Endodermal cell (in vitro differentiated cells): Measurements from ENCODE around the gene NIP7. TPM values are rescaled to one million over a fixed set of nuclear protein-coding genes. Genes with fewer than 3 reads are reported as not detected.

Source experiments
- DNase-seq: peaks from one replicate; pipeline ENCODE4 v3.0.0-alpha.2; 2017
- H3K27ac ChIP-seq: 2 replicates; pipeline ENCODE4 v1.5.1; 2013; ENCODE audit warnings: mild to moderate bottlenecking, low read depth, low read length, moderate library complexity
- H3K27me3 ChIP-seq: 2 replicates; pipeline ENCODE4 v1.6.1; 2013; ENCODE audit warnings: mild to moderate bottlenecking, low read length, moderate library complexity; ENCODE audit not compliant: insufficient read depth, control insufficient read depth, poor library complexity, severe bottlenecking
- H3K36me3 ChIP-seq: 2 replicates; pipeline ENCODE4 v1.7.0; 2013; ENCODE audit warnings: mild to moderate bottlenecking, low read length, moderate library complexity; ENCODE audit not compliant: control insufficient read depth, insufficient read depth
- H3K4me1 ChIP-seq: one replicate; pipeline ENCODE4 v1.7.0; 2013; ENCODE audit warnings: low read length; ENCODE audit not compliant: control insufficient read depth, insufficient read depth
- H3K4me3 ChIP-seq: 2 replicates; pipeline ENCODE4 v1.5.1; 2013; ENCODE audit warnings: mild to moderate bottlenecking, low read length, moderate library complexity
- H3K9ac ChIP-seq: 2 replicates; pipeline ENCODE4 v1.6.1; 2013; ENCODE audit warnings: mild to moderate bottlenecking, low read length, moderate library complexity; ENCODE audit not compliant: poor library complexity, severe bottlenecking; ENCODE audit errors: extremely low read depth
- H3K9me3 ChIP-seq: 2 replicates; pipeline ENCODE4 v1.6.1; 2013; ENCODE audit warnings: mild to moderate bottlenecking, low read length, moderate library complexity; ENCODE audit not compliant: control insufficient read depth
- H3K27ac Mint-ChIP-seq: 2 replicates; pipeline ENCODE4 v1.8.0; 2020; ENCODE audit warnings: mixed read lengths
- H3K27me3 Mint-ChIP-seq: 2 replicates; pipeline ENCODE4 v1.8.0; 2021; ENCODE audit warnings: mild to moderate bottlenecking, mixed read lengths; ENCODE audit not compliant: insufficient read depth
- H3K36me3 Mint-ChIP-seq: 2 replicates; pipeline ENCODE4 v1.8.0; 2020; ENCODE audit warnings: low read depth, mixed read lengths
- H3K4me1 Mint-ChIP-seq: 2 replicates; pipeline ENCODE4 v1.8.0; 2020; ENCODE audit warnings: mixed read lengths
- H3K4me3 Mint-ChIP-seq: 2 replicates; pipeline ENCODE4 v1.8.0; 2020; ENCODE audit warnings: mild to moderate bottlenecking, moderate library complexity, mixed read lengths
- H3K9me3 Mint-ChIP-seq: 2 replicates; pipeline ENCODE4 v1.8.0; 2020; ENCODE audit warnings: mild to moderate bottlenecking, mixed read lengths
- WGBS, 2 experiments: methylation state at CpG; one replicate each; pipeline versions ENCODE4 v1.1.5 to v1.1.7; 2013; ENCODE audit warnings: missing lambda C conversion rate in 2 of 2, mixed read lengths in 1 of 2; ENCODE audit not compliant: insufficient coverage in 1 of 2, insufficient read length in 1 of 2; 5-methylcytosine and 5-hydroxymethylcytosine counted together
- total RNA-seq, 2 donors: library from RNA; stranded (reverse); fragmentation: NEBNext Ultra II Directional in 1 of 2; extraction: Animal tissue kit (Norgen Biotek cat#: 25700) in 1 of 2; gene quantifications; 2 replicates in 1 of 2; 3 replicates in 1 of 2; pipeline ENCODE4 v1.2.1, GENCODE V29; 2021
- TF ChIP-seq, protein P1 (sequence below): fragments of 200-600 bp; sonication (generic); conservative IDR thresholded peaks from 2 replicates; pipeline ENCODE4 v1.5.0; 2021; ENCODE audit warnings: antibody characterized with exemption, mild to moderate bottlenecking

Gene NIP7
- total RNA-seq, 2 donors from 2014 or later, result 30.5 to 36.3 TPM

DNA sequence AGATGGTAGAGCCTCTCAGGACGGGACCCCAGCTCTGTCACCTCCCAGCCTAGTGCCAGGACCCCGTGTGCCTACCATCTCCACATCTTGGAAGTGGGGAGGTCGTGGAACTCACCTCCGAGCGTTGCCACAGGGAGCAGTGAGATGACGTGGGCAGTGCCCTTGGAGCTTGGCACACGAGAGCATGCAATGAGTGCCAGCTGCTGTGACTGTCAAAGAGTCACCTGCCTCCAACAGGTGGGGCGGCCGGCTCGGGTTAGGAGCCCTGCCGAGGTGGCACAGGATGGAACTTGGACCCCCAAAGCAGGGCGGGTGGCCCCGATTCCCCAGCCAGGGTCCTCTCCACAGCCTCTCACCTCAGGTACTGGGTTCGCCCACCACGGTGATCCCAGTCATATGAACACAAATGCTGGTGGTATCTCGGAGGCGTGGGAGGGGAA, 23.0 kb upstream of the NIP7 start:
- Histone ChIP-seq H3K36me3 (peaks cover 62% of the 10 kb centered on the region), H3K4me1 (no peaks in the 10 kb centered on the region), H3K27ac (no peak overlapping the region), H3K9me3 (no peaks in the 10 kb centered on the region), H3K9ac (no peak overlapping the region), H3K4me3 (no peak overlapping the region), H3K27me3 (no peaks in the 10 kb centered on the region)
- H3K4me3 Mint-ChIP-seq, result no peak overlapping the region
- peaks cover 5% of the 10 kb centered on the region for H3K4me1 Mint-ChIP-seq
- TF ChIP-seq, protein P1, sequence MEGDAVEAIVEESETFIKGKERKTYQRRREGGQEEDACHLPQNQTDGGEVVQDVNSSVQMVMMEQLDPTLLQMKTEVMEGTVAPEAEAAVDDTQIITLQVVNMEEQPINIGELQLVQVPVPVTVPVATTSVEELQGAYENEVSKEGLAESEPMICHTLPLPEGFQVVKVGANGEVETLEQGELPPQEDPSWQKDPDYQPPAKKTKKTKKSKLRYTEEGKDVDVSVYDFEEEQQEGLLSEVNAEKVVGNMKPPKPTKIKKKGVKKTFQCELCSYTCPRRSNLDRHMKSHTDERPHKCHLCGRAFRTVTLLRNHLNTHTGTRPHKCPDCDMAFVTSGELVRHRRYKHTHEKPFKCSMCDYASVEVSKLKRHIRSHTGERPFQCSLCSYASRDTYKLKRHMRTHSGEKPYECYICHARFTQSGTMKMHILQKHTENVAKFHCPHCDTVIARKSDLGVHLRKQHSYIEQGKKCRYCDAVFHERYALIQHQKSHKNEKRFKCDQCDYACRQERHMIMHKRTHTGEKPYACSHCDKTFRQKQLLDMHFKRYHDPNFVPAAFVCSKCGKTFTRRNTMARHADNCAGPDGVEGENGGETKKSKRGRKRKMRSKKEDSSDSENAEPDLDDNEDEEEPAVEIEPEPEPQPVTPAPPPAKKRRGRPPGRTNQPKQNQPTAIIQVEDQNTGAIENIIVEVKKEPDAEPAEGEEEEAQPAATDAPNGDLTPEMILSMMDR, result no peak
- no peaks in the 10 kb centered on the region for H3K27me3 Mint-ChIP-seq
- WGBS, 2 experiments, result 96 to 100% methylated on average over 2 to 17 of the region's 17 CpGs
- H3K27ac Mint-ChIP-seq, result no peak overlapping the region
- H3K36me3 Mint-ChIP-seq, result peaks cover 51% of the 10 kb centered on the region
- DNase-seq, result no peak
- H3K9me3 Mint-ChIP-seq, result no peaks in the 10 kb centered on the region

DNA sequence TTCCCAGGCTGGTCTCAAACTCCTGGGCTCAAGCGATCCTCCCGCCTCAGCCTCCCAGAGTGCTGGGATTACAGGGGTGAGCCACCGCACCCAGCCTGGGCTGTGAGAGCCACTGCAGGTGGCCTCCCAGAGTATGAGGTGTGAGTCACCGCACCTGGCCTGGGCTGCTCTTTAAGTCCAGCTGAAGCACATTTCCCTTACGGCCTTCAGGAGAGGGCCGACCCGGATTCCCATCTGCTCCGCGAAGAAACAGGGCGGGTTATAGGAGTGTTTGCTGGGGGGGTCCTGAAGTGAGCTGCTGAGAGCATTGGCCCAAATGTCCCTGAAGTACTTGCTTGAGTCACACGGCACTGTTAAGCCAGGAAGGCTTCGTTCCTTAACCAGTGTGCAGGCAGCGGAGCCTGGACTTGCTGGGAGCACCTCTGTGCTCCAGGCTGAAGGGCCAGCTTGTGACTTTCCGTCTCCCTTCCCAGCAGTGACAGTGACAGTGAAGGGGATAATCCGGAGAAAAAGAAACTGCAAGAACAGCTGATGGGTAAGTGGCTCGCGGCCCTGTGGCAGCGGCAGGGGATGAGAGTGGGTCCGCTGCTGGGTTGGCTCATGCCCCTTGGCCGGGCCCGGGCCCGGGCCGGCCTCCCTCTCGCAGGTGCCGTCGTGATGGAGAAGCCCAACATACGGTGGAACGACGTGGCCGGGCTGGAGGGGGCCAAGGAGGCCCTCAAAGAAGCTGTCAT, 21.2 kb upstream of the NIP7 start:
- no peak overlapping the region for H3K27ac ChIP-seq
- H3K36me3 Mint-ChIP-seq, result peaks cover 66% of the 10 kb centered on the region
- H3K4me3 Mint-ChIP-seq, result no peak overlapping the region
- H3K36me3 ChIP-seq, result peaks cover 73% of the 10 kb centered on the region
- no peaks in the 10 kb centered on the region for H3K27me3 Mint-ChIP-seq
- H3K9me3 ChIP-seq, result no peaks in the 10 kb centered on the region
- WGBS, 2 experiments, result 94 to 96% methylated on average over 20 to 30 of the region's 30 CpGs
- H3K9me3 Mint-ChIP-seq, result no peaks in the 10 kb centered on the region
- H3K27ac Mint-ChIP-seq, result no peak overlapping the region
- no peaks in the 10 kb centered on the region for H3K4me1 ChIP-seq
- no peak overlapping the region for H3K9ac ChIP-seq
- no peak overlapping the region for H3K4me3 ChIP-seq
- no peak for DNase-seq
- H3K4me1 Mint-ChIP-seq, result no peaks in the 10 kb centered on the region
- no peaks in the 10 kb centered on the region for H3K27me3 ChIP-seq
- TF ChIP-seq, protein P1, result no peak

DNA sequence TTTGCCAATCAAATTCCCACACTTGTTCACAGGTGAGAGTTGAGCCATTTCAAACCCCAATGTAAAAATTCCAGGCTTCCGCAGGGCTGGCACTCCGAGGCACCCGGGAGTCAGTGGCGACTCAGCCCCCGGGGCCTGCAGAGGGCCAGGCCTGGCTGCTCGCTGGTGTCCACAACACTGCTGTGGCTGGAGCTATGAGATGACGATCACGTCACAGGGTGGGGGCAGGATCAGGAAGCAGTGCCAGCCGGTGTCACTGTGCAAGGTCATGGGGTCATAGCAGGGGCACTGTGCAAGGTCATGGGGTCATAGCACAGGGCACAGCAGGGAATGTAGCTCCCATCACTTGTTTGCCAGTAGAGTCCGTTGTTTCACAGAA, 20.7 kb upstream of the NIP7 start:
- no peaks in the 10 kb centered on the region for H3K27me3 ChIP-seq
- Mint-ChIP-seq H3K36me3 (peaks cover 68% of the 10 kb centered on the region), H3K4me1 (no peaks in the 10 kb centered on the region), H3K4me3 (no peak overlapping the region), H3K27ac (no peak overlapping the region), H3K9me3 (no peaks in the 10 kb centered on the region), H3K27me3 (no peaks in the 10 kb centered on the region)
- peaks cover 75% of the 10 kb centered on the region for H3K36me3 ChIP-seq
- no peak overlapping the region for H3K4me3 ChIP-seq
- H3K9me3 ChIP-seq, result no peaks in the 10 kb centered on the region
- TF ChIP-seq, protein P1, result no peak
- 94 to 98% methylated on average over 9 to 10 of the region's 10 CpGs for WGBS, 2 experiments
- H3K4me1 ChIP-seq, result no peaks in the 10 kb centered on the region
- no peak overlapping the region for H3K27ac ChIP-seq
- DNase-seq, result no peak
- no peak overlapping the region for H3K9ac ChIP-seq
